Gastrocnemius medialis (tissue), 4 donors: ENCODE data around the gene POLR2A.

Source experiments
- POLR2A ChIP-seq, 2 donors: fragments of 450-650 bp; IDR thresholded peaks; one replicate each; pipeline ENCODE4 v1.6.1; 2017; ENCODE audit warnings: antibody characterized with exemption in 2 of 2, mild to moderate bottlenecking in 2 of 2, moderate library complexity in 2 of 2
- TF ChIP-seq, protein P1 (sequence below), 5 experiments: fragments of 450-650 bp in 3 of 5; fragments of 200-600 bp in 2 of 5; sonication (generic) in 2 of 5; IDR thresholded peaks in 4 of 5; conservative IDR thresholded peaks in 1 of 5; 1 replicate in 4 of 5; 2 replicates in 1 of 5; pipeline ENCODE4 v1.5.1; 2016 to 2019; ENCODE audit warnings: antibody characterized with exemption in 5 of 5, mild to moderate bottlenecking in 3 of 5, moderate library complexity in 3 of 5

DNA sequence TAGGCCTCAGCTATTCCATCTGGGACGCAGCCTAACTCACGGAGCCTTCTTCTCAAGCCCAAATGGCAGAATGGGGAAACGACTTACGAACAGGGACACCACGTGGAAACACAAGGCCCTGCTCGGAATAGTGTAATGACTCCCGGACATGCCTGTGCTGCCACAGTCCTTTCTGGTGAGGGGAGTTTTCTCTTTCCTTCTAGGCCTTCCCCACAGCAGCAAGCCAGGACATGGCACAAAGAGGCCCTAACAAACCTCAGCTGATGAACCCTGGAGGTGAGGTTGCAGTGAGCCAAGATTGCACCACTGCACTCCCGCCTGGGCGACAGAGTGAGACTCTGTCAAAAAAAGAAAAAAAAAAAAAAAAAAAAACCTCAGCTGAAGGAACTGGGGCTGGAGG lies 20.1 kb upstream of the POLR2A start:
- TF ChIP-seq, protein P1, sequence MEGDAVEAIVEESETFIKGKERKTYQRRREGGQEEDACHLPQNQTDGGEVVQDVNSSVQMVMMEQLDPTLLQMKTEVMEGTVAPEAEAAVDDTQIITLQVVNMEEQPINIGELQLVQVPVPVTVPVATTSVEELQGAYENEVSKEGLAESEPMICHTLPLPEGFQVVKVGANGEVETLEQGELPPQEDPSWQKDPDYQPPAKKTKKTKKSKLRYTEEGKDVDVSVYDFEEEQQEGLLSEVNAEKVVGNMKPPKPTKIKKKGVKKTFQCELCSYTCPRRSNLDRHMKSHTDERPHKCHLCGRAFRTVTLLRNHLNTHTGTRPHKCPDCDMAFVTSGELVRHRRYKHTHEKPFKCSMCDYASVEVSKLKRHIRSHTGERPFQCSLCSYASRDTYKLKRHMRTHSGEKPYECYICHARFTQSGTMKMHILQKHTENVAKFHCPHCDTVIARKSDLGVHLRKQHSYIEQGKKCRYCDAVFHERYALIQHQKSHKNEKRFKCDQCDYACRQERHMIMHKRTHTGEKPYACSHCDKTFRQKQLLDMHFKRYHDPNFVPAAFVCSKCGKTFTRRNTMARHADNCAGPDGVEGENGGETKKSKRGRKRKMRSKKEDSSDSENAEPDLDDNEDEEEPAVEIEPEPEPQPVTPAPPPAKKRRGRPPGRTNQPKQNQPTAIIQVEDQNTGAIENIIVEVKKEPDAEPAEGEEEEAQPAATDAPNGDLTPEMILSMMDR (IDR thresholded peaks at IDR 0.05 in 4 of 5, conservative IDR thresholded peaks at IDR 0.05 in 1 of 5), result no peak
- TF ChIP-seq POLR2A (IDR thresholded peaks at IDR 0.05), result no peak
